HG02571 (cell line): ENCODE results near the gene GLB1L.

Experiments
- ATAC-seq: cut with Tn5 transposase; IDR thresholded peaks from one replicate; pipeline ENCODE4 v1.9.1; 2021; ENCODE audit warnings: mild to moderate bottlenecking, moderate library complexity; ENCODE audit not compliant: unreplicated experiment

GLB1L gene

DNA sequence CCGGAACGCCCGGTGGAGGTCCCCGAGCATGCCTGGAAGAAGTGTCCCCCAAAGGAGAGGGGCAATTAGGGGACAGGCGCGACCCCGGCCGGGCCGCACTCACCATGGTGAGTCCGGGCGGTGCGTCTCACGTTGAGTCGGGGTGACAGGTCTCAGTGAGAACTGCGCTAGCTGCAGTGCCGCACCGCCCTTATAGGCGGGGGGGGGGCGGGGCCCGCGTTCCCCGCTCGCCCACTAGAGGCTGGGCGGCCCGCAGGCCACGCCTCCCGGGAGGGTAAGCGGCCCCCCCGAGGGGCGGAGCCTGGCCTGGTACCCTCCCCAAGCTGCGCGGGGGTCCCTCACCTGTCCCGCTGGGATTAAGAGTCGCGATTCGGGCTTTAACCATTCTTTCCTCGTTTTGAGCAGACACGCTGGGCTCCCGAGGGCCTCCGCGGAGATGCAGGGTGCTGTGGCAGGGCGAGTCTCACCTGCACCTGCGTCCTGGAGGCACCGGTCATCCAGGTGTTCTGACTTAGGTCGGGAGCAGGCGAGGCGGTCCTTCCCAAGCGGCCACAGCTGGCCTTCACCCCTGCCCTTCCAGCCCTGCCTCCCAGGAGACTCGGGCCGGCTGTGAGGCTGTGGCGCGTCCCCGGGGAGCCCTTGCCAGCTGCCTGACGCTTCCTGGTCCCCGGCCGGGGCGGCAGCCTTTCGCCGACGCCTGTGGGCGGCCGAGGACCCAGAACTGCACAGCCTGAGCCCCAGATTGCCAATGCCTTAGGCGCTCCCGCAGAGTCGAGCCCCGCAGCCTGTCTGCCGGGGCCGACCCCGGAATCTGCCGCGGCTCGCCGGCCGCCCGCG is 8.7 kb upstream of the GLB1L start, which contains the start of gene TUBA4A:
Gene TUBA4A (minus strand): TSS at position 166 of the 837 bp plus-strand sequence. CDS start 60 bp downstream, at position 106.
- peak; percentile 50 for ATAC-seq

- ATAC-seq, result peak; percentile 20
Measured at GRCh38 chr2:219252900-219253752, 7.9 kb upstream of the GLB1L start, which contains the start of gene TUBA4B. TSS of gene TUBA4B (plus strand) at chr2:219253243. CDS start at chr2:219253408, 165 bp downstream.

DNA sequence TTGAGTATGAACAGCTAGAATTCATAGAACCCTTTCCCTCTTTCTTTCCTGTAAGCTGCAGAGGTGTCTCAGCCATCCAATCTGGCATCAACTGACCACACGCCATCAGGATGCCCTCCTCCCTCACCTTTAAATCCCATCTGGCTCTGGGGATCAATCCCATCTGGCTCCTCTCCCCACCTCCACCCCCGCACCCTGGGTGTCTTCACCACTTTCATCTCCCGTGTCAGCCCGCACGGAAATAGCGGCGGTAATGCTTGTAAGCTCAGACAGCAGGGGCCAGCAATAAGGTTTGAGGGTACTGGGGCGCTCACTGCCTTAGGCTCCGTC is 7.3 kb upstream of the GLB1L start:
- no peak for ATAC-seq

- ATAC-seq, result no peak
Measured at GRCh38 chr2:219252084-219252483, 6.8 kb upstream of the GLB1L start.

- no peak for ATAC-seq
Measured at GRCh38 chr2:219251656-219252055, 6.4 kb upstream of the GLB1L start.

DNA sequence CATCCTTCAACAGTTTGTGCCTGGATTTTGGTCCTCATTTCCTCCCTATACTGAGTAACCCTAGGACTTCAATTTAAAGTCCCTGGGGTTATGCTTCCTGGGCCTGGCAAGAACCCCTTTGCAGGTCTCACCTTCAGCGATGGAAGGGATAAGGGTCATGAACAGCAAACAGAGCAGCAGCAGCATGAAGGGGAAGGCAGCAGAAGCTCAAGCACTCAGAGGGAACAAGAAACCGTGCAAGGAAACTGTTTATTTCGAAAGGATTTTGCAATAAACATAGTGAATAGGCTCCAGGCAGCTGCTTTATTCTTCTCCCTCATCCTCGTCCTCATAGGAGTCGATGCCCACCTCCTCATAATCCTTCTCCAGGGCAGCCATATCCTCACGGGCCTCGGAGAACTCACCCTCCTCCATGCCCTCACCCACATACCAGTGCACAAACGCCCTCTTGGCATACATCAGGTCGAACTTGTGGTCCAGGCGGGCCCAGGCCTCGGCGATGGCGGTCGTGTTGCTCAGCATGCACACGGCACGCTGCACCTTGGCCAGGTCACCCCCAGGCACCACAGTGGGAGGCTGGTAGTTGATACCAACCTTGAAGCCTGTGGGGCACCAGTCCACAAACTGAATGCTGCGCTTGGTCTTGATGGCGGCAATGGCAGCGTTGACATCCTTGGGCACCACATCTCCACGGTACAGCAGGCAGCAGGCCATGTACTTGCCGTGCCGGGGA is 5.0 kb upstream of the GLB1L start:
- ATAC-seq, result no peak

GRCh38 chr2:219249203-219249980 is 4.1 kb upstream of the GLB1L start:
- no peak for ATAC-seq

- ATAC-seq, result no peak
Measured at GRCh38 chr2:219248845-219249202, 3.6 kb upstream of the GLB1L start.

- ATAC-seq, result no peak
Measured at GRCh38 chr2:219247678-219248642, 2.7 kb upstream of the GLB1L start.

DNA sequence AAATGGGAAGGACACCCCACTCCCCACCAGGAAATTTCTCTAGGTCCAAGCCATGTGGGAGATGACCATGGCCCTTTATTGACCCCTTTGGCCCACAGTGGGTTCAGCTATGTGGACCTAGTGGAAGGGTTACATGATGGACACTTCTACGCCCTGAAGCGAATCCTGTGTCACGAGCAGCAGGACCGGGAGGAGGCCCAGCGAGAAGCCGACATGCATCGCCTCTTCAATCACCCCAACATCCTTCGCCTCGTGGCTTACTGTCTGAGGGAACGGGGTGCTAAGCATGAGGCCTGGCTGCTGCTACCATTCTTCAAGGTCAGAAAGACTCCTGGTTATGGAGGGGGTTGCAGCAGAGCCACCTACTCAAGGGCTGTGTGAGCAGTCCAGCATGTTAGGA is 1.3 kb upstream of the GLB1L start:
- ATAC-seq, result no peak

GRCh38 chr2:219245899-219246230 is 621 bp upstream of the GLB1L start:
- no peak for ATAC-seq

- no peak for ATAC-seq
Measured at GRCh38 chr2:219244789-219245147, 476 bp downstream of the GLB1L start.

DNA sequence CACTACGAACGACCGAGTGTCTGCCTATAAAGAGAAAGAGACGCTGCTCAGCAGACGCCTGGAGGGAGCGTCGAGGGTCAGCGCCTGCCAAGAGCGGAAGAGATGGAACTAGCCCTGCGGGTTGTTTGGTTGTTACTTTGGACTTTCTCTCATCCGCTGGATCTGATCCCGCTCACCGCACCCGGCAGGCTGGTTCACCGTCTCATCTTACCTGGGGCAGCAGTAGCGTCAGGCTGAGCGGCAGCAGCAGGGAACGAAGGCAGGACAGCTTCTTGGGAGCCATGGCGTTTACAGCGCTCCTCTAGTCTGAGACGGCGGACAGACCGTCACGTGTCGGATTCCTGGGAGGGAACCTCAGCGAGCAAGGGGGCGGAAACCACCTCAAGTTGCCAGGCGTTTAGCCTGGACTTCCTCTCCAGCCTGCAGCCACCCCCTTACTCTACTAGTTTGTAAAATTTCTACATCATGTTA is 1.9 kb downstream of the GLB1L start:
- no peak for ATAC-seq

DNA sequence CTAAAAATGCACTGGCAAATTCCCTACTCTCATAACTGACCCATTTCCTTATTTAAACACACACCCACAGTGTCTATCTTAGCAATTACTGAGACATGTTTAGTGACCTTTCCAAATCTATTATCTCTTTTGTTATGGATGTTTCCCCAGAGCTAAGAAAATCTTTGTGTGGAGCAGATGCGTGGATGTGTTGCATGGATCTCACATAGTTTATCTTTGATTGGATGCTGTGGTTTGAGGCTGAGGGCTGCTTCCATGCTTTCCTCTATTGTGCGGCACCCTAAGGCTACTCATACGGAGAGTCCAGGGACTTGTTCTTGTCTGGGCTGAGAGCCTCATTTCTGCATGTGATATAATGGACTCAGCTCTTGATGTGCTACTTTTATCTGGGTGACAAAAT is 10.9 kb downstream of the GLB1L start:
- ATAC-seq, result no peak

DNA sequence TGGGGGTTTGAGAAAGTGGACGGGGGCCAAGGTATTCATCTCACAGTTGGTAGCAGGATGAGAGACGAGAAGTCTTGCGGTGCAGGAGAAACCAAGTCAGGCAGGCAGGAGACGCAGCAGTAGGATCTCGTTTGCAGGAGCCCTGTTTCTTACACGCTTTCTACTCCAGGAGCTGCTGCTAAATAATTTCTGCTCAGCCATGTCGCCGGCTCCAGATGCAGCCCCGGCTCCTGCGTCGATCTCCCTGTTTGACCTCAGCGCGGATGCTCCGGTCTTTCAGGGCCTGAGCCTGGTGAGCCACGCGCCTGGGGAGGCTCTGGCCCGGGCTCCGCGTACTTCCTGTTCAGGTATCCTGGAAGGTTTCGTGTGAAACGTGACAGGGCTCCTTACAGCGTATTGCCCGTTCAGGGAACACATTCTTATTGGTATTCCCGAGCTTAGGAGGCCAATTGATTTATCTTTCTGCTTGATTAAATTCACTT is 15.1 kb downstream of the GLB1L start:
- no peak for ATAC-seq

DNA sequence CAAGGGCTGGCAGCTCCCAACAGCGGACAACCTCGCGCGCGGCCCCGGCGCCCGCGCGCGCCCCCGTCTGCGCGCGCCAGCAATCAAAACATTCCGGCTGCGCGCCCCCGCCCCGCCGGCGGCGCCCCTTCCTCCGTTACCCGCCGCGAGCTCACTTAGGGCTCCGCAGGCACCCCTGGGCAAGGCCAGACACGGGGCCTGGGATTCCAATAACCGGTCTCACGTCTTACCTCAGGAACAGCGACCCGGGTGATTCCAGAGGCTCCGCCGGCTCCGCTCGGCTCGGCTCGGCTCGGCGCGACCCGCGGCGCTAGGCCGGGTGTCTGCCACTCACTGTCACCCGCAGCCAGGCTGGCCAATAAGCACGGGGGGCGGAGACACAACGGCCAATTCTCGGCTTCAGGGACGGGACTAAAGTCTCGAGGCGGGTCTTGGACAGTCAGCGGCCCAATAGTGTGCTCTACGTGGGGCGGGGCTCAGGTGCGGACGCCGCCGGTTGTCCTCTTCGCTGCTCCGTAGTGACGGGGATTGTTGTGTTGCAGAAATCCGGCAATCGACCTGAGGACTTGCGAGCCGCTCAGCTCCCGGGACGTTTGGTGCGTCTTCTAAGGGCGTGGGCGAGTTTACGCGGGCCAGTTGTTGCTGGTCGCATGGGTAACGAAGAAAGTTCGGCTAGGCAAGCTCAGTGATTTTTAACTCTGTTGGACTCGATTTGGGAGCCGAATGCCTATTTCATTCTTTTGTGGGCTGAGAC is 15.8 kb downstream of the GLB1L start, which contains the start of the genes ANKZF1 and ATG9A:
Gene ANKZF1 (plus strand): TSS at position 502 of the 754 bp plus-strand sequence. CDS start 452 bp downstream, outside the sequence.
Gene ATG9A (minus strand): TSS at position 332 of the 754 bp plus-strand sequence. CDS start 1,612 bp downstream, outside the sequence.
- ATAC-seq, result peak; percentile 97

- ATAC-seq, result no peak
Measured at GRCh38 chr2:219228911-219229304, 16.3 kb downstream of the GLB1L start.
